Measurements from ENCODE around the gene UBE2G1. TPM values are rescaled to one million over a fixed set of nuclear protein-coding genes. Genes with fewer than 3 reads are reported as not detected.
A peak's percentile ranks its signal among the peaks of the same experiment; 100 is the strongest.

UBE2G1 gene
- total and polyA plus RNA-seq, 2 of the 13 experiments (the other 11 are each of a cell fraction or from before 2014, with no cell fraction given), result 27.9 to 42.6 TPM

DNA sequence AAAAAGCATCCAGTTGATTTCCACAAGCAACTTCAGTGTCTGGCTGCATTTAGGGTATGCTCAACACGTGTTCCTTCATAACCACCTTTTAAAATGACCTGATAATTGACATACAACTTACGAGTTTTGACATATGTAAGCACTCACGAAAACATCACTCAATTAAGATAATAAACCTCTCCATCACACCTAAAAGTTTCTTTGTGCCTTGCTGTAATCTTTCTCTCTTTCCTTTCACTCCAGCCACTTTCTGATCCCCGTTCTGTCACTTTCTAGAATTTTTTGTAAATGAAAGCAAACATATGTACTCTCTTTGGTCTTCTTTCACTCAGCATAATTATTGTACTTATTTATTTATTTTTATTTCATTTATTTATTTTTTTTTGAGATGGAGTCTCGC is 20.7 kb upstream of the UBE2G1 start (continued):
- TF ChIP-seq, protein P1, sequence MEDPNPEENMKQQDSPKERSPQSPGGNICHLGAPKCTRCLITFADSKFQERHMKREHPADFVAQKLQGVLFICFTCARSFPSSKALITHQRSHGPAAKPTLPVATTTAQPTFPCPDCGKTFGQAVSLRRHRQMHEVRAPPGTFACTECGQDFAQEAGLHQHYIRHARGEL (CRISPR knock-in tag; IDR thresholded peaks at IDR 0.05), result no peak

- no peak for FAIRE-seq
- Histone ChIP-seq H3K36me3 (replicated peaks in 1 of 2; ENCODE audit: control insufficient read depth in 1 of 2, insufficient read depth in 2 of 2, low read length in 2 of 2) (no peaks in the 10 kb centered on the region), H3K27me3 (ENCODE audit: control insufficient read depth in 1 of 2, insufficient read depth in 2 of 2, low read length in 2 of 2) (no peaks in the 10 kb centered on the region), H3K4me1 (ENCODE audit: insufficient read depth, low read length) (peaks cover 51% of the 10 kb centered on the region), H3K9ac (ENCODE audit: insufficient read depth, low read depth, low read length) (no peak overlapping the region), H2AFZ (ENCODE audit: low read length) (no peak overlapping the region), H3K4me3 (replicated peaks in 1 of 3; ENCODE audit: insufficient read depth in 1 of 3, low read depth in 2 of 3, low read length in 3 of 3) (no peak overlapping the region), H3K27ac (ENCODE audit: extremely low read length, insufficient read depth, low read length) (no peak overlapping the region), H3K9me3 (ENCODE audit: low read length) (no peaks in the 10 kb centered on the region), H3K79me2 (ENCODE audit: insufficient read depth, low read length) (no peaks in the 10 kb centered on the region), H3K4me2 (ENCODE audit: low read depth, low read length) (peak overlapping the region; percentile 29; the same call in 1 of the 2 replicates), H4K20me1 (ENCODE audit: insufficient read depth, low read length) (no peaks in the 10 kb centered on the region)
- DNase-seq (ENCODE audit: low spot score), result no peak
- CTCF ChIA-PET (ENCODE audit: low intra/inter-chr PET ratio, low total read pairs), result no interaction called here
- 51% methylated on average over 2 of the region's 2 CpGs for WGBS (ENCODE audit: low lambda C conversion rate)
- POLR2A ChIA-PET, result no interaction called here
- BruUV-seq (replicated peaks), result no TSS peak
- intact Hi-C loops (cut with micrococcal nuclease; ENCODE audit: unreplicated experiment) (no loop called here), in situ Hi-C loops (cut with HindIII; ENCODE audit: extremely low pct_ligation_motif_present, low pct_unique_long_range_greater_than_20kb) (no loop called here)
- no peak for ATAC-seq
- no peak for TF ChIP-seq HES4 (CRISPR knock-in tag; IDR thresholded peaks at IDR 0.05; ENCODE audit: borderline replicate concordance)
- no peak for TF ChIP-seq ZNF530 (CRISPR knock-in tag; IDR thresholded peaks at IDR 0.05; ENCODE audit: low read depth)
- TF ChIP-seq ZNF547 (CRISPR knock-in tag; IDR thresholded peaks at IDR 0.05), result no peak
- no peak for TF ChIP-seq ZNF460 (CRISPR knock-in tag; IDR thresholded peaks at IDR 0.05; ENCODE audit: borderline replicate concordance)
- no peak for TF ChIP-seq ZSCAN30 (CRISPR knock-in tag; IDR thresholded peaks at IDR 0.05)
- no peak for TF ChIP-seq TCF7 (IDR thresholded peaks at IDR 0.05; ENCODE audit: low read depth)
- TF ChIP-seq ZNF792 (CRISPR knock-in tag; IDR thresholded peaks at IDR 0.05), result no peak
- no peak for TF ChIP-seq BATF2 (CRISPR knock-in tag; IDR thresholded peaks at IDR 0.05)
- TF ChIP-seq CHCHD3 (CRISPR knock-in tag; IDR thresholded peaks at IDR 0.05), result no peak
- no peak for TF ChIP-seq FOXP4 (CRISPR knock-in tag; IDR thresholded peaks at IDR 0.05)
- TF ChIP-seq EP300 (IDR thresholded peaks at IDR 0.05; ENCODE audit: low read depth in 2 of 2, low read length in 2 of 2), result no peak
- no peak for TF ChIP-seq EP300 (CRISPR knock-in tag; IDR thresholded peaks at IDR 0.05; ENCODE audit: borderline replicate concordance)
- TF ChIP-seq ZBTB1 (CRISPR knock-in tag; IDR thresholded peaks at IDR 0.05; ENCODE audit: borderline replicate concordance), result no peak
- no peak for TF ChIP-seq ZBTB4 (CRISPR knock-in tag; IDR thresholded peaks at IDR 0.05; ENCODE audit: borderline replicate concordance)
- TF ChIP-seq, protein P2, sequence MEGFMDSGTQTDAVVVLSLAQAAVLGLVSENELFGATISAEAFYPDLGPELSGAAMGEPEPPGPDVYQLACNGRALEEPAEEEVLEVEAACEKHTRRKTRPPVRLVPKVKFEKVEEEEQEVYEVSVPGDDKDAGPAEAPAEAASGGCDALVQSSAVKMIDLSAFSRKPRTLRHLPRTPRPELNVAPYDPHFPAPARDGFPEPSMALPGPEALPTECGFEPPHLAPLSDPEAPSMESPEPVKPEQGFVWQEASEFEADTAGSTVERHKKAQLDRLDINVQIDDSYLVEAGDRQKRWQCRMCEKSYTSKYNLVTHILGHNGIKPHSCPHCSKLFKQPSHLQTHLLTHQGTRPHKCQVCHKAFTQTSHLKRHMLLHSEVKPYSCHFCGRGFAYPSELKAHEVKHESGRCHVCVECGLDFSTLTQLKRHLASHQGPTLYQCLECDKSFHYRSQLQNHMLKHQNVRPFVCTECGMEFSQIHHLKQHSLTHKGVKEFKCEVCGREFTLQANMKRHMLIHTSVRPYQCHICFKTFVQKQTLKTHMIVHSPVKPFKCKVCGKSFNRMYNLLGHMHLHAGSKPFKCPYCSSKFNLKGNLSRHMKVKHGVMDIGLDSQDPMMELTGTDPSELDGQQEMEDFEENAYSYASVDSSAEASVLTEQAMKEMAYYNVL (CRISPR knock-in tag; IDR thresholded peaks at IDR 0.05; ENCODE audit: borderline replicate concordance), result no peak
Observed at GRCh38 chr17:4386406-4386805, 19.9 kb upstream of the UBE2G1 start.

Measured in HepG2 (cell line).